ENCODE measurements around the gene CAMK2G. TPM values are rescaled to one million over a fixed set of nuclear protein-coding genes. Genes with fewer than 3 reads are reported as not detected.

Gene CAMK2G
- total RNA-seq, 2 donors from 2014 or later, result 52.6 to 59.6 TPM

GRCh38 chr10:73772281-73773151 is 101.8 kb downstream of the CAMK2G start:
- DNase-seq (peak; percentile 69 to 78 (median 77)), ATAC-seq (peak; percentile 75)
- Mint-ChIP-seq H3K4me3 (peak overlapping the region; percentile 96), H3K36me3 (ENCODE audit: low read depth) (peaks cover 10% of the 10 kb centered on the region), H3K27me3 (no peaks in the 10 kb centered on the region), H3K27ac (peak overlapping the region; percentile 85), H3K4me1 (peaks cover 47% of the 10 kb centered on the region)
- no peaks in the 10 kb centered on the region for H3K9me3 ChIP-seq (ENCODE audit: control insufficient read depth, low read length, poor library complexity, severe bottlenecking)

GRCh38 chr10:73771722-73772280 is 102.6 kb downstream of the CAMK2G start:
- Mint-ChIP-seq H3K4me1 (peaks cover 45% of the 10 kb centered on the region), H3K36me3 (ENCODE audit: low read depth) (peaks cover 10% of the 10 kb centered on the region)

GRCh38 chr10:73769396-73769795 is 105.0 kb downstream of the CAMK2G start:
- peaks cover 25% of the 10 kb centered on the region for H3K36me3 Mint-ChIP-seq (ENCODE audit: low read depth)
- peaks cover 41% of the 10 kb centered on the region for H3K4me1 Mint-ChIP-seq
- peak overlapping the region; percentile 74 for H3K27ac Mint-ChIP-seq
- no peak for DNase-seq
- no peaks in the 10 kb centered on the region for H3K27me3 Mint-ChIP-seq
- ATAC-seq, result no peak
- H3K4me3 Mint-ChIP-seq, result peak overlapping the region; percentile 56
- no peaks in the 10 kb centered on the region for H3K9me3 ChIP-seq (ENCODE audit: control insufficient read depth, low read length, poor library complexity, severe bottlenecking)

More at GRCh38 chr10:73771722-73772280, 102.6 kb downstream of the CAMK2G start:
- peak in 2 of 3 donors; percentile 66 to 74 for DNase-seq
- peak; percentile 51 for ATAC-seq
- no peaks in the 10 kb centered on the region for H3K27me3 Mint-ChIP-seq
- H3K4me3 Mint-ChIP-seq, result peak overlapping the region; percentile 96
- H3K9me3 ChIP-seq (ENCODE audit: control insufficient read depth, low read length, poor library complexity, severe bottlenecking), result no peaks in the 10 kb centered on the region
- peak overlapping the region; percentile 85 for H3K27ac Mint-ChIP-seq

GRCh38 chr10:73768881-73769280 is 105.5 kb downstream of the CAMK2G start:
- no peaks in the 10 kb centered on the region for H3K9me3 ChIP-seq (ENCODE audit: control insufficient read depth, low read length, poor library complexity, severe bottlenecking)
- peak; percentile 50 for ATAC-seq
- Mint-ChIP-seq H3K4me1 (peaks cover 37% of the 10 kb centered on the region), H3K4me3 (peak overlapping the region; percentile 56), H3K36me3 (ENCODE audit: low read depth) (peaks cover 25% of the 10 kb centered on the region), H3K27ac (peak overlapping the region; percentile 74), H3K27me3 (no peaks in the 10 kb centered on the region)
- DNase-seq, result peak; percentile 49 to 62 (median 51)

GRCh38 chr10:73765066-73765465 is 109.3 kb downstream of the CAMK2G start:
- Mint-ChIP-seq H3K4me3 (no peak overlapping the region), H3K36me3 (ENCODE audit: low read depth) (peaks cover 33% of the 10 kb centered on the region), H3K27me3 (no peaks in the 10 kb centered on the region), H3K4me1 (peaks cover 43% of the 10 kb centered on the region), H3K27ac (no peak overlapping the region)
- no peaks in the 10 kb centered on the region for H3K9me3 ChIP-seq (ENCODE audit: control insufficient read depth, low read length, poor library complexity, severe bottlenecking)
- DNase-seq, result no peak
- ATAC-seq, result no peak

GRCh38 chr10:73763343-73763742 is 111.0 kb downstream of the CAMK2G start:
- DNase-seq (no peak), ATAC-seq (peak; percentile 59)
- Mint-ChIP-seq H3K4me1 (peaks cover 42% of the 10 kb centered on the region), H3K27me3 (no peaks in the 10 kb centered on the region), H3K27ac (peak overlapping the region; percentile 89), H3K36me3 (ENCODE audit: low read depth) (peaks cover 29% of the 10 kb centered on the region), H3K4me3 (no peak overlapping the region)
- H3K9me3 ChIP-seq (ENCODE audit: control insufficient read depth, low read length, poor library complexity, severe bottlenecking), result no peaks in the 10 kb centered on the region

- H3K9me3 ChIP-seq (ENCODE audit: control insufficient read depth, low read length, poor library complexity, severe bottlenecking), result no peaks in the 10 kb centered on the region
- no peak overlapping the region for H3K4me3 Mint-ChIP-seq
- peak overlapping the region; percentile 89 for H3K27ac Mint-ChIP-seq
- peaks cover 29% of the 10 kb centered on the region for H3K36me3 Mint-ChIP-seq (ENCODE audit: low read depth)
- peaks cover 43% of the 10 kb centered on the region for H3K4me1 Mint-ChIP-seq
- no peaks in the 10 kb centered on the region for H3K27me3 Mint-ChIP-seq
- DNase-seq (no peak), ATAC-seq (no peak)
These were observed 111.4 kb downstream of the CAMK2G start for GRCh38 chr10:73762915-73763314.

Other genes with a start within 250 kb of the CAMK2G start
- not detected for gene MYOZ1, start 233.1 kb downstream of the CAMK2G start, total RNA-seq
- under 1 TPM in 1 of 2 donors, not detected in 1; 0.08 TPM for gene SYNPO2L, start 218.5 kb downstream of the CAMK2G start, total RNA-seq
- gene AGAP5, start 176.4 kb downstream of the CAMK2G start, total RNA-seq, result 1 to 10 TPM; 7.7 to 8.2 TPM
- gene SEC24C, start 130.2 kb downstream of the CAMK2G start, total RNA-seq, result 10 to 100 TPM; 85.0 to 85.5 TPM
- gene CHCHD1, start 92.5 kb downstream of the CAMK2G start, total RNA-seq, result 1 to 10 TPM; 6.6 to 7.6 TPM
- gene ZSWIM8, start 88.9 kb downstream of the CAMK2G start, total RNA-seq, result 10 to 100 TPM; 71.7 to 74.7 TPM
- 10 to 100 TPM; 80.6 to 80.9 TPM for gene NDST2, start 63.0 kb downstream of the CAMK2G start, total RNA-seq
- under 1 TPM in 1 of 2 donors, not detected in 1; 0.42 TPM for gene PLAU, start 36.6 kb upstream of the CAMK2G start, total RNA-seq
- 100 to 1,000 TPM in 1 of 2 donors, 10 to 100 TPM in 1; 79.1 to 245 TPM for gene VCL, start 123.6 kb upstream of the CAMK2G start, total RNA-seq

All from T-helper 17 cell (primary cell).